ENCODE measurements around the gene TANGO2.

Gene TANGO2

DNA sequence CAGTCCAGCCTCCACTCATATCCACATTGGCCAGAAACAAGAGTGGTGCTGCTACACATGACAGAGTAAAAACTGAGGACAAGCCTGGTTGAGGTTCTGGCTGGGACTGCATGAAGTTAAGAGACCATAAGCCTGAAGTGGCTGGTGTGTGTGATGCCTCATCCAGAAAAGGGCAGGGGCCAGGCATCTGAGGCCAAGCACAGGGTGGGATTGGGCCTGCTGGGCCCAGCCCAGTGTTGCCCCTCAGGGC lies 29.6 kb upstream of the TANGO2 start:
- Histone ChIP-seq H3K4me2 (ENCODE audit: insufficient read depth, low read length) (no peak overlapping the region), H3K27me3 (ENCODE audit: insufficient read depth, low read length, poor library complexity) (no peaks in the 10 kb centered on the region), H4K20me1 (ENCODE audit: insufficient read depth, low read length) (0 out of 2 replicates have a peak, but pooled peaks cover 6% of the 10 kb centered on the region), H3K4me3 (ENCODE audit: low read depth in 1 of 2, low read length in 2 of 2) (no peak overlapping the region), H3K9me3 (ENCODE audit: insufficient read depth, low read length, severe bottlenecking) (no peaks in the 10 kb centered on the region), H3K27ac (ENCODE audit: low read length) (no peak overlapping the region), H3K4me1 (ENCODE audit: insufficient read depth, low read length) (no peaks in the 10 kb centered on the region), H3K36me3 (ENCODE audit: insufficient read depth, low read length) (no peaks in the 10 kb centered on the region), H3K79me2 (ENCODE audit: insufficient read depth, low read length) (no peaks in the 10 kb centered on the region), H2AFZ (ENCODE audit: low read depth, low read length) (no peak overlapping the region), H3K9ac (ENCODE audit: low read depth, low read length) (no peak overlapping the region)
- ATAC-seq (ENCODE audit: insufficient read depth, low read depth) (no peak), DNase-seq (no peak)
- TF ChIP-seq EZH2 (IDR thresholded peaks at IDR 0.05; ENCODE audit: borderline replicate concordance, low read depth, low read length, severe bottlenecking), result no peak
- TF ChIP-seq, protein P1, sequence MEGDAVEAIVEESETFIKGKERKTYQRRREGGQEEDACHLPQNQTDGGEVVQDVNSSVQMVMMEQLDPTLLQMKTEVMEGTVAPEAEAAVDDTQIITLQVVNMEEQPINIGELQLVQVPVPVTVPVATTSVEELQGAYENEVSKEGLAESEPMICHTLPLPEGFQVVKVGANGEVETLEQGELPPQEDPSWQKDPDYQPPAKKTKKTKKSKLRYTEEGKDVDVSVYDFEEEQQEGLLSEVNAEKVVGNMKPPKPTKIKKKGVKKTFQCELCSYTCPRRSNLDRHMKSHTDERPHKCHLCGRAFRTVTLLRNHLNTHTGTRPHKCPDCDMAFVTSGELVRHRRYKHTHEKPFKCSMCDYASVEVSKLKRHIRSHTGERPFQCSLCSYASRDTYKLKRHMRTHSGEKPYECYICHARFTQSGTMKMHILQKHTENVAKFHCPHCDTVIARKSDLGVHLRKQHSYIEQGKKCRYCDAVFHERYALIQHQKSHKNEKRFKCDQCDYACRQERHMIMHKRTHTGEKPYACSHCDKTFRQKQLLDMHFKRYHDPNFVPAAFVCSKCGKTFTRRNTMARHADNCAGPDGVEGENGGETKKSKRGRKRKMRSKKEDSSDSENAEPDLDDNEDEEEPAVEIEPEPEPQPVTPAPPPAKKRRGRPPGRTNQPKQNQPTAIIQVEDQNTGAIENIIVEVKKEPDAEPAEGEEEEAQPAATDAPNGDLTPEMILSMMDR (IDR thresholded peaks at IDR 0.05; ENCODE audit: borderline replicate concordance, extremely low read depth, low read length, poor library complexity, severe bottlenecking), result no peak

DNA sequence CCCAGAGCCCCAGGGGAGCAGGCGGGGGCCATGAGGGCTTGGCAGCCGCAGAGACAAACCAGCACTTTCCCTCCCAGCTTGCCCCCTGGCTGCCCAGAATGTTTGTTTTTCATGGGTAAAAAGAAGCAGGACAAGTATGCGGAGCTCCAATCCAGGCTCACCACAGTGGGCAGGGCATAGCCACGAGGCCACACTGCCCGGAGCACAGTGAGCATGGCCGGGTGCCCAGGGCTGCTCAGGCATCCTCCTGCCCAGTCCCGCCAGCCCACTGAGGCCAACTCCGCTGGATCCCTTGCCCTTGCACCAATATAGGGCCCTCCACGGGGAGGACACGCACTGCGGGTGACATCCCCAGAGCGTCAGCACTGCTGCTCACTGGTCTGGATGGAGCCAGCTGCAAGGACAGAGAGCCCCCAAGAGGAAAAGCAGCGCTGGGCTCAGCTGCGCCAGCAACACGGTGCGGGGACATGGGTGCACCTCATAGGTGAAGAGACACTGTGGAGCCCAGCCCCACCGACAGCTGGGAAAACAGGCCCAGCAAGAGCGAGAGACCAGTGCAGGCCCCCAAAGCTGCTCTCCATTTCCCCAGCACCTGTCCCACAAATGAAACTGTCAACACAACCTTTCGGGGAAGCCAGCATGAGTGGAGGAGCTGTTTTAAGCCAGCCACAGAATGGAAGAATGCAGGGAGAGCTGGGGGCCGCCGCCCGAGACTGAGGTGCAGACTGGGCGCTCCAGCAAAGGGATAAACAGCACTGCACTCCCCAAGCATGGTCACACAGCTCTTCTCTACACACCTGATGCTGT lies 29.1 kb upstream of the TANGO2 start:
- H3K27ac ChIP-seq (ENCODE audit: low read length), result no peak overlapping the region
- H4K20me1 ChIP-seq (ENCODE audit: insufficient read depth, low read length), result 0 out of 2 replicates have a peak, but pooled peaks cover 6% of the 10 kb centered on the region
- H2AFZ ChIP-seq (ENCODE audit: low read depth, low read length), result no peak overlapping the region

DNA sequence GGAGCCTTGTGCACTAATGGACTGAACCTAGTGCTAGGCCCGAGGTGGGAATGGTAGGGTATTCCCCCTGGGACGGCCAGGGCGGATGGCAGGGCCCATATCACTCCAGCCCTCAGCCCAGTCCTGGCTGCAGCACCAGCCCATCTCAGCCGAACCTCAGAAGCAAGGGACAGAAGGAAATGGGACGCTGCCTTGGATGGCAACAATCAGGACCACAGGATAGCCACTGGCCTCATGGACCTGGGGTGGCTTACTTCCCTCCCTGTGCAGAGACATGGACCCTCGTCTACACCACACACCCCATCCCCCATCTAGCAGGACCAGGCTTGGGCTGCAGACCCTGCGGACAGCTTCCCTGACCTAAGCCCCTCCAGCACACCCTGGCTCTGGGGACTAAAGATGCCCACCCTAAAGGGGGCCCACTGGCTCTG lies 28.4 kb upstream of the TANGO2 start:
- peaks cover 10% of the 10 kb centered on the region; the same call in 1 of the 2 replicates for H4K20me1 ChIP-seq (ENCODE audit: insufficient read depth, low read length)
- no peak overlapping the region for H2AFZ ChIP-seq (ENCODE audit: low read depth, low read length)
- H3K36me3 ChIP-seq (ENCODE audit: insufficient read depth, low read length), result no peaks in the 10 kb centered on the region
- H3K27me3 ChIP-seq (ENCODE audit: insufficient read depth, low read length, poor library complexity), result no peaks in the 10 kb centered on the region
- no peak overlapping the region for H3K27ac ChIP-seq (ENCODE audit: low read length)
- H3K4me2 ChIP-seq (ENCODE audit: insufficient read depth, low read length), result no peak overlapping the region
- H3K9me3 ChIP-seq (ENCODE audit: insufficient read depth, low read length, severe bottlenecking), result no peaks in the 10 kb centered on the region
- DNase-seq, result no peak
- no peaks in the 10 kb centered on the region for H3K79me2 ChIP-seq (ENCODE audit: insufficient read depth, low read length)
- no peak overlapping the region for H3K4me3 ChIP-seq (ENCODE audit: low read depth in 1 of 2, low read length in 2 of 2)
- TF ChIP-seq EZH2 (IDR thresholded peaks at IDR 0.05; ENCODE audit: borderline replicate concordance, low read depth, low read length, severe bottlenecking), result no peak
- TF ChIP-seq, protein P1 (IDR thresholded peaks at IDR 0.05; ENCODE audit: borderline replicate concordance, extremely low read depth, low read length, poor library complexity, severe bottlenecking), result no peak
- no peaks in the 10 kb centered on the region for H3K4me1 ChIP-seq (ENCODE audit: insufficient read depth, low read length)
- H3K9ac ChIP-seq (ENCODE audit: low read depth, low read length), result no peak overlapping the region
- ATAC-seq (ENCODE audit: insufficient read depth, low read depth), result no peak

More for the DNA sequence above, 29.1 kb upstream of the TANGO2 start:
- Histone ChIP-seq H3K27me3 (ENCODE audit: insufficient read depth, low read length, poor library complexity) (no peaks in the 10 kb centered on the region), H3K9me3 (ENCODE audit: insufficient read depth, low read length, severe bottlenecking) (no peaks in the 10 kb centered on the region), H3K4me3 (ENCODE audit: low read depth in 1 of 2, low read length in 2 of 2) (no peak overlapping the region), H3K36me3 (ENCODE audit: insufficient read depth, low read length) (no peaks in the 10 kb centered on the region), H3K79me2 (ENCODE audit: insufficient read depth, low read length) (no peaks in the 10 kb centered on the region), H3K4me1 (ENCODE audit: insufficient read depth, low read length) (no peaks in the 10 kb centered on the region), H3K9ac (ENCODE audit: low read depth, low read length) (no peak overlapping the region), H3K4me2 (ENCODE audit: insufficient read depth, low read length) (no peak overlapping the region)
- TF ChIP-seq, protein P1 (IDR thresholded peaks at IDR 0.05; ENCODE audit: borderline replicate concordance, extremely low read depth, low read length, poor library complexity, severe bottlenecking), result no peak
- no peak for TF ChIP-seq EZH2 (IDR thresholded peaks at IDR 0.05; ENCODE audit: borderline replicate concordance, low read depth, low read length, severe bottlenecking)
- DNase-seq (no peak), ATAC-seq (ENCODE audit: insufficient read depth, low read depth) (no peak)
